HL-60 (cell line): ENCODE results near the gene UBE2V1.
A peak's percentile ranks its signal among the peaks of the same experiment; 100 is the strongest.

ENCODE experiments used
- DNase-seq, 2 experiments: peaks; one replicate each; pipeline ENCODE4 v3.0.0-alpha.2; 2010 to 2020; ENCODE audit warnings: low read depth in 1 of 2, low spot score in 1 of 2
- H3K27ac ChIP-seq: fragments of 250-450 bp; sonication (Bioruptor Pico); replicated peaks from 2 replicates; pipeline ENCODE4 v1.5.1; 2020; ENCODE audit warnings: mild to moderate bottlenecking, moderate library complexity
- H3K27me3 ChIP-seq: fragments of 250-450 bp; sonication (Bioruptor Pico); 2 replicates; pipeline ENCODE4 v1.5.1; 2021; ENCODE audit warnings: mild to moderate bottlenecking, moderate library complexity; ENCODE audit not compliant: insufficient read depth, poor library complexity, severe bottlenecking
- H3K4me3 ChIP-seq: replicated peaks from 2 replicates; pipeline ENCODE4 v1.5.1; 2011; ENCODE audit warnings: mild to moderate bottlenecking, control low read depth, low read length; ENCODE audit not compliant: insufficient read depth
- CTCF ChIP-seq: IDR thresholded peaks from one replicate; pipeline ENCODE4 v1.5.1; 2011; ENCODE audit warnings: low read length, control low read depth, inconsistent platforms; ENCODE audit not compliant: insufficient read depth
- GABPA ChIP-seq: IDR thresholded peaks from 2 replicates; pipeline ENCODE4 v1.6.1; 2012; ENCODE audit warnings: low read depth
- POLR2AphosphoS5 ChIP-seq: IDR thresholded peaks from 2 replicates; pipeline ENCODE4 v1.6.1; 2012; ENCODE audit warnings: low read depth
- REST ChIP-seq: IDR thresholded peaks from 2 replicates; pipeline ENCODE4 v1.6.1; 2012; ENCODE audit warnings: low read depth; ENCODE audit not compliant: insufficient replicate concordance
- SPI1 ChIP-seq: IDR thresholded peaks from 2 replicates; pipeline ENCODE4 v1.6.1; 2012; ENCODE audit warnings: low read depth, mild to moderate bottlenecking, borderline replicate concordance

UBE2V1 gene

GRCh38 chr20:50120935-50121693, 8.2 kb upstream of the UBE2V1 start:
- no peaks in the 10 kb centered on the region for H3K27me3 ChIP-seq
- no peak for TF ChIP-seq SPI1
- TF ChIP-seq CTCF: peak; percentile 98
- no peak overlapping the region for H3K4me3 ChIP-seq
- peak in 1 of 2 experiments; percentile 75 for DNase-seq
- H3K27ac ChIP-seq: no peak overlapping the region

- no peak overlapping the region for H3K27ac ChIP-seq
- no peaks in the 10 kb centered on the region for H3K27me3 ChIP-seq
- DNase-seq: no peak
- no peak for TF ChIP-seq POLR2AphosphoS5
- no peak for TF ChIP-seq GABPA
- no peak for TF ChIP-seq CTCF
- H3K4me3 ChIP-seq: no peak overlapping the region
Observed at GRCh38 chr20:50118203-50118602, 5.3 kb upstream of the UBE2V1 start.

GRCh38 chr20:50116368-50116999, 3.5 kb upstream of the UBE2V1 start:
- no peak for TF ChIP-seq REST
- TF ChIP-seq CTCF: no peak
- TF ChIP-seq SPI1: no peak
- no peak for TF ChIP-seq GABPA
- TF ChIP-seq POLR2AphosphoS5: no peak
- H3K27me3 ChIP-seq: no peaks in the 10 kb centered on the region
- peak overlapping the region; percentile 53 for H3K4me3 ChIP-seq
- no peak for DNase-seq
- peak overlapping the region; percentile 44 for H3K27ac ChIP-seq

- H3K4me3 ChIP-seq: peak overlapping the region; percentile 53
- TF ChIP-seq POLR2AphosphoS5 (peak; percentile 64; the same call in 1 of the 2 replicates), SPI1 (no peak), REST (no peak), CTCF (no peak), GABPA (peak; percentile 74)
- peak overlapping the region; percentile 44 for H3K27ac ChIP-seq
- DNase-seq: peak; percentile 95 to 97
- no peaks in the 10 kb centered on the region for H3K27me3 ChIP-seq
Observed at GRCh38 chr20:50115591-50116367, 2.8 kb upstream of the UBE2V1 start.
